ENCODE data around the gene CPM. TPM values are rescaled to one million over a fixed set of nuclear protein-coding genes. Genes with fewer than 3 reads are reported as not detected.
"Not testable (repeated sequence)": the region's sequence is repeated elsewhere in the genome, so short reads cannot be mapped to it uniquely, and the experiment has no call there.

Gene CPM
- polyA plus RNA-seq, 3 donors = 8.4 to 32.4 (median 26.2) TPM

DNA sequence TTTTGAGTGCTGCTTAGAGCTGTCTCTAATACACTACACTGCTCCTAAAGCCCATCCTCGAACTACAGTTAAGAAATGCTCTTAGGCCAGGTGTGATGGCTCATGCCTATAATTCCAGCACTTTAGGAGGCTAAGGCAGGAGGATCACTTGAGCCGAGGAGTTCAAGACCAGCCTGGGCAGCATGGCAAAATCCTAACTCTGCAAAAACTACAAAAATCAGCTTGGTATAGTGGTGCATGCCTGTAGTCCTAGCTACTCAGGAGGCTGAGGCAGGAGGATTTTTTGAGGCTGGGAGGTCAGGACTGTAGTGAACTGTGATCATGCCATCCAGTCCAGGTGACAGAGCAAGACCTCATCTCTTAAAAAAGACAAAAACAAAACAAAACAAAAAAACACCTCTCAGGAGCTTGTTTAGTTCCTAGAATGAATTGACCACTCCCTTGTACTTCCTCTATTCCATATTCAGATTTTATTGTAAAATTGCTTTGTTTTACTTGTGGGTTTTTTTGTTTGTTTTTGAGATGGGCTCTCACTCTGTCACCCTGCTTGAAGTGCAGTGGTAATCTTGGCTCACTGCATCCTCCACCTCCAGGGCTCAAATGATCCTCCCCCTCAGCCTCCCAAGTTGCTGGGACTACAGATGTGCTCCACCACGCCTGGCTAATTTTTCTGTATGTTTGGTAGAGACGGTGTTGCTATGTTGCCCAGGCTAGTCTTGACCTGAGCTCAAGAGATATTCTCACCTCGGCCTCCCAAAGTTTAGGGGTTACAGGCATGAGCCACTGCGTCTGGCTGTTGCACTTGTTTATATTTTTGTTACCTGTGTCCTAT lies 111.4 kb downstream of the CPM start:
- 100% methylated on average over 2 of the region's 6 CpGs for WGBS (ENCODE audit: insufficient coverage)
- no peak for DNase-seq
- no peak overlapping the region for H3K4me3 Mint-ChIP-seq

GRCh38 chr12:68819481-68819880 lies 113.5 kb downstream of the CPM start:
- H3K4me3 Mint-ChIP-seq; intact Hi-C loops (cut with micrococcal nuclease); H3K9ac ChIP-seq (ENCODE audit: insufficient read depth, low read length, poor library complexity, severe bottlenecking); H3K27ac ChIP-seq (ENCODE audit: low read depth in 1 of 2, low read length in 2 of 2); H3K9me3 Mint-ChIP-seq; H2AFZ ChIP-seq (ENCODE audit: insufficient read depth, low read depth, low read length, poor library complexity, severe bottlenecking); H3K4me2 ChIP-seq (replicated peaks; ENCODE audit: extremely low read depth, low read length, poor library complexity, severe bottlenecking); DNase-seq; H3K4me3 ChIP-seq (replicated peaks in 1 of 3; ENCODE audit: low read depth in 2 of 3, low read length in 3 of 3); H3K9me3 ChIP-seq (replicated peaks in 1 of 2; ENCODE audit: control insufficient read depth in 1 of 2, insufficient read depth in 1 of 2, low read length in 2 of 2); H3K4me1 ChIP-seq (ENCODE audit: control insufficient read depth in 1 of 2, insufficient read depth in 2 of 2, low read length in 2 of 2); H3K27me3 Mint-ChIP-seq (ENCODE audit: low read depth in 3 of 3); H3K27me3 ChIP-seq (ENCODE audit: control insufficient read depth in 2 of 2, insufficient read depth in 2 of 2, low read length in 2 of 2): not testable (repeated sequence)
- H3K27ac Mint-ChIP-seq = peak overlapping the region in 2 of 7 donors; percentile 0 to 21
- Histone ChIP-seq H3K79me2 (ENCODE audit: insufficient read depth, low read length) (peaks cover 72% of the 10 kb centered on the region), H4K20me1 (ENCODE audit: insufficient read depth, low read length) (peaks cover 91% of the 10 kb centered on the region), H3K36me3 (replicated peaks in 1 of 2; ENCODE audit: control insufficient read depth in 1 of 2, insufficient read depth in 2 of 2, low read length in 2 of 2) (peaks cover 86 to 95% of the 10 kb centered on the region in 2 donors)
- H3K36me3 Mint-ChIP-seq = peaks cover 63 to 85% of the 10 kb centered on the region in 2 donors
- WGBS (ENCODE audit: insufficient coverage) = 89% methylated on average over 7 of the region's 13 CpGs
- peaks cover 12% of the 10 kb centered on the region for H3K4me1 Mint-ChIP-seq

More for the DNA sequence above, 111.4 kb downstream of the CPM start:
- TF ChIP-seq, protein P1, sequence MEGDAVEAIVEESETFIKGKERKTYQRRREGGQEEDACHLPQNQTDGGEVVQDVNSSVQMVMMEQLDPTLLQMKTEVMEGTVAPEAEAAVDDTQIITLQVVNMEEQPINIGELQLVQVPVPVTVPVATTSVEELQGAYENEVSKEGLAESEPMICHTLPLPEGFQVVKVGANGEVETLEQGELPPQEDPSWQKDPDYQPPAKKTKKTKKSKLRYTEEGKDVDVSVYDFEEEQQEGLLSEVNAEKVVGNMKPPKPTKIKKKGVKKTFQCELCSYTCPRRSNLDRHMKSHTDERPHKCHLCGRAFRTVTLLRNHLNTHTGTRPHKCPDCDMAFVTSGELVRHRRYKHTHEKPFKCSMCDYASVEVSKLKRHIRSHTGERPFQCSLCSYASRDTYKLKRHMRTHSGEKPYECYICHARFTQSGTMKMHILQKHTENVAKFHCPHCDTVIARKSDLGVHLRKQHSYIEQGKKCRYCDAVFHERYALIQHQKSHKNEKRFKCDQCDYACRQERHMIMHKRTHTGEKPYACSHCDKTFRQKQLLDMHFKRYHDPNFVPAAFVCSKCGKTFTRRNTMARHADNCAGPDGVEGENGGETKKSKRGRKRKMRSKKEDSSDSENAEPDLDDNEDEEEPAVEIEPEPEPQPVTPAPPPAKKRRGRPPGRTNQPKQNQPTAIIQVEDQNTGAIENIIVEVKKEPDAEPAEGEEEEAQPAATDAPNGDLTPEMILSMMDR (IDR thresholded peaks at IDR 0.05) = no peak
- H3K4me3 ChIP-seq (replicated peaks in 1 of 3; ENCODE audit: low read depth in 2 of 3, low read length in 3 of 3) = no peak overlapping the region
- peaks cover 7% of the 10 kb centered on the region for H3K4me1 Mint-ChIP-seq
- no peaks in the 10 kb centered on the region for H3K27me3 ChIP-seq (ENCODE audit: control insufficient read depth in 2 of 2, insufficient read depth in 2 of 2, low read length in 2 of 2)
- H3K79me2 ChIP-seq (ENCODE audit: insufficient read depth, low read length) = peaks cover 51% of the 10 kb centered on the region
- H3K9me3 ChIP-seq (replicated peaks in 1 of 2; ENCODE audit: control insufficient read depth in 1 of 2, insufficient read depth in 1 of 2, low read length in 2 of 2) = no peaks in the 10 kb centered on the region
- no peaks in the 10 kb centered on the region for H3K27me3 Mint-ChIP-seq (ENCODE audit: low read depth in 3 of 3)
- no peak overlapping the region for H2AFZ ChIP-seq (ENCODE audit: insufficient read depth, low read depth, low read length, poor library complexity, severe bottlenecking)
- H3K27ac Mint-ChIP-seq = peak overlapping the region in 4 of 7 donors; percentile 19 to 87 (median 68)
- no peaks in the 10 kb centered on the region for H3K4me1 ChIP-seq (ENCODE audit: control insufficient read depth in 1 of 2, insufficient read depth in 2 of 2, low read length in 2 of 2)
- intact Hi-C loops (cut with micrococcal nuclease) = loop anchor here in 1 of 2 donors (10.0 kb wide), 1 partner anchor 47 kb away; no protein-coding TSS in a partner anchor
- peaks cover 69 to 86% of the 10 kb centered on the region in 2 donors for H3K36me3 Mint-ChIP-seq
- H4K20me1 ChIP-seq (ENCODE audit: insufficient read depth, low read length) = peaks cover 88% of the 10 kb centered on the region
- H3K36me3 ChIP-seq (replicated peaks in 1 of 2; ENCODE audit: control insufficient read depth in 1 of 2, insufficient read depth in 2 of 2, low read length in 2 of 2) = peaks cover 88 to 95% of the 10 kb centered on the region in 2 donors
- H3K27ac ChIP-seq (ENCODE audit: low read depth in 1 of 2, low read length in 2 of 2) = peak overlapping the region in 1 of 2 donors; percentile 22
- peaks cover 0 to 3% (median 0%) of the 10 kb centered on the region in 7 donors for H3K9me3 Mint-ChIP-seq
- H3K4me2 ChIP-seq (replicated peaks; ENCODE audit: extremely low read depth, low read length, poor library complexity, severe bottlenecking) = no peak overlapping the region
- H3K9ac ChIP-seq (ENCODE audit: insufficient read depth, low read length, poor library complexity, severe bottlenecking) = no peak overlapping the region
